H1 (cell line): Measurements from ENCODE around the gene MEFV. TPM values are rescaled to one million over a fixed set of nuclear protein-coding genes. Genes with fewer than 3 reads are reported as not detected.

ENCODE experiments used
- BCL11A ChIP-seq, 2 experiments: IDR thresholded peaks; one replicate each; pipeline ENCODE4 v1.6.1; 2011; ENCODE audit warnings: low read depth in 2 of 2, low read length in 2 of 2, mild to moderate bottlenecking in 2 of 2
- CHD1 ChIP-seq: IDR thresholded peaks from 2 replicates; pipeline ENCODE4 v1.6.1; 2012; ENCODE audit warnings: low read depth, low read length, improper control_type of control experiment
- SAP30 ChIP-seq: fragments of 300-600 bp; sonication (generic); IDR thresholded peaks from 2 replicates; pipeline ENCODE4 v1.7.1; 2012; ENCODE audit warnings: low read length, moderate library complexity, mild to moderate bottlenecking, inconsistent platforms; ENCODE audit not compliant: insufficient read depth, insufficient replicate concordance
- SRF ChIP-seq: IDR thresholded peaks from 2 replicates; pipeline ENCODE4 v1.6.1; 2011; ENCODE audit warnings: mild to moderate bottlenecking, low read depth, low read length, moderate library complexity
- polyA plus RNA-seq, 7 experiments: library from polyadenylated mRNA; depleted of rRNA in 3 of 7; stranded (reverse) in 5 of 7; unstranded in 2 of 7; fragments of >200 nt in 5 of 7; fragments of 200-250 nt in 2 of 7; gene quantifications; 1 replicate in 5 of 7; 2 replicates in 1 of 7; 4 replicates in 1 of 7; pipeline versions ENCODE4 v1.2.1 to v1.2.3, GENCODE V29; 2011 to 2013; ENCODE audit warnings: missing spikeins in 2 of 7, mixed read lengths in 2 of 7
- total RNA-seq: library from RNA; stranded (reverse); fragmentation: NEBNext Ultra II Directional; extraction: Animal tissue kit (Norgen Biotek cat#: 25700); gene quantifications from 2 replicates; pipeline ENCODE4 v1.2.1, GENCODE V29; 2021

MEFV gene
- total and polyA plus RNA-seq, 2 of the 8 experiments (the other 6 are each of a cell fraction or from before 2014, with no cell fraction given), result 0.03 TPM; not detected in 1

DNA sequence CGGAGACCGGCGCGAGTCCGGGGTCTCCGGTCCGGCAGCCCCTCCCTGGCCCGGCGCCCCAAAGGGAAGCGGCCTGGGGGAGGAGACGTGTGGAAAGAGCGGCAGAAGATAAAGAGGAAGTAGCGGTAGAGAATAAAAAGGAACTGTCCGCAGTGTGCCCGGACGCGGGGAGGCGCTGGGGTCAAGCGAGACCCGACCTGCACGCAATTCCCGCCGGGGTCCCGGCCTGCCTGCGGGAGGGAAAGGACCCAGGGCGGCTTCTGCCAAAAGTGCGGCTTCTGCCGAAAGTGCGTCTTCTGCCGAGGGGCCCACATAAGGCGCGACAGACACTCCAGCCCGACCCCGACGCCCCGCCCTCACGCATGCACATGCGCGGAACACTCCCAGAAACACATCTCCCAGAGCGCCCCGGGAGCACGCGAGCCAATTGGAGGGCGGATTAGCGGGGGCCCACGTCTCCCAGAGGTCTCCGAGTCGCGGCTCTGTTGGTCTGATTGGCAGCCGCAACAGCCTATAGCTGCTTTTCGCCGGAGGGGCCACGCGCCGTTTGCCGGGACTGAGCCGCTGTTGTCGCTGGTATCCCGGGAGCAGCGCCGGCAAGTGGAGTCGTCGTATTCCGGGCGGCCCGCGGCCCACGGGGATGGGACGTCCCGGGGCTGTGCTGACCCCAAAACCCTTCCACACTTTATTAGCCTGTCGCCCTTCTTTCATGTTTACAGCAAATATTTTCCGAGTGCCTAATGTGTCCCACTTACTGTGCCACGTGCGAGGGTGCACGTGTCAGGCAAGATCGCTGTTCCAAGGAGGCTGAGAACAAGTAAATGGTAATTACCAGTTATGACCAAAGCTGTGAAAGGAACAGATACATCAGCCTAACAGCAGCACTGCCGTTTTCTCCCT lies 8.0 kb upstream of the MEFV start (continued):
- TF ChIP-seq BCL11A (IDR thresholded peaks at IDR 0.05; ENCODE audit: low read depth in 2 of 2, low read length in 2 of 2), result no peak
- TF ChIP-seq CHD1, result no peak
- no peak for TF ChIP-seq SRF
- no peak for TF ChIP-seq SAP30
